Stimulated activated CD4-positive, alpha-beta T cell treated with anti-CD3 and anti-CD28 coated beads, TNF-alpha, amount 100 ng/mL, for 48 hours (primary cell): ENCODE measurements around the gene MBD2.
"Not testable (repeated sequence)": the region's sequence is repeated elsewhere in the genome, so short reads cannot be mapped to it uniquely, and the experiment has no call there.

Experiments used
- DNase-seq, 3 donors: peaks; one replicate each; pipeline ENCODE4 v3.0.0-alpha.2; 2020; ENCODE audit warnings: low read depth in 3 of 3

MBD2 gene

DNA sequence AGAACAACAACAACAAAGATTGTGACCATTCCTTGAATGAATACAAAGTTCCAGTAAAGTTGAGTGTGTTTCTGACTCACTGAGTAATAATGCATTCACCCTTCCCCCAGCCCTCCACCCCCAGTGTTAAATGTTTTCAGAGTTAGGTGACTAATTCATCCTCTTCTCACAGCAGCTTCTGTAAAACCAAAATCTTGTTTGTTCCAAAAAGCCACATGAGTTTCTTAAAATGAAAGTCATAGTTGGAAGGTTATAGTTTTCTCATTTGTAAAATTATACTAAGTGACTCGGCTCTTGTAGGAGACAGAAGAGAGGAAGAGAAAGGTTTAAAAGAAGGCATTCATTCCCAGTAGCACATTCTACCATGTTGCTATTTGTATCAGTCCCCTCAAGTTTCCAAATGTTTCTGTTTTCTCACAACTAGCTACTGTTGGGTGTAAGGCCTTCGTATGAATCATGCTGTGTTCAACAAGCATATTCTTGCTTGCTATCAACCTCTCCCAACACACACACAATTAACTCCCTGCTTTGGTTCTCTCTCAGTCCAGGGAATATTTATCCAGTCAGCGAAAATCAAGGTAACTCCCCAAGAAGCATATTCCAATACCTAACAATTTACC, 75.3 kb downstream of the MBD2 start:
- peak; percentile 50 to 58 (median 57) for DNase-seq

- DNase-seq = no peak
Measured at GRCh38 chr18:54148678-54149077, 75.8 kb downstream of the MBD2 start.

GRCh38 chr18:54148151-54148550, 76.3 kb downstream of the MBD2 start:
- no peak for DNase-seq

GRCh38 chr18:54147439-54147838, 77.0 kb downstream of the MBD2 start:
- DNase-seq = peak in 1 of 3 donors; percentile 18

- DNase-seq = no peak
Measured at GRCh38 chr18:54141041-54141608, 83.3 kb downstream of the MBD2 start.

DNA sequence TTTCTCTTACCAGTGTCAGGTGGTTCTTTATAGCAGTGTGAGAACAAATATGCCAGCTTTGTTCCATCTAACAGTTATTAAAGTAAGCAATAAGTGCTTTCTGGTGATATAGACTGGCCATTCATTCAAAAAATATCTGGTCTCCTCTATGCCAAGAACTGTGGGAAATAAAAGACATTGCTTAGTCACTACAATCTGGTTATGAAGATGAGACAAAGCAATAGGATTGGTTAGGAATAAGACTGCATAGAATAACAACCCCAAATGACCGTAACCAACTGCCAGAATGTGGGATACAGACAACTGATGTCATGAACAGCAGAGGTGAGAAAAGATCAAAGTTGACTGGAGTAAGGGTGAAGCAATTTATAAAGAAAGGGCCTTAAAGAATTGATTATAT, 83.8 kb downstream of the MBD2 start:
- DNase-seq = no peak

GRCh38 chr18:54135216-54135615, 89.3 kb downstream of the MBD2 start:
- DNase-seq = no peak

- DNase-seq = no peak
Measured at GRCh38 chr18:54134053-54134452, 90.4 kb downstream of the MBD2 start.

DNA sequence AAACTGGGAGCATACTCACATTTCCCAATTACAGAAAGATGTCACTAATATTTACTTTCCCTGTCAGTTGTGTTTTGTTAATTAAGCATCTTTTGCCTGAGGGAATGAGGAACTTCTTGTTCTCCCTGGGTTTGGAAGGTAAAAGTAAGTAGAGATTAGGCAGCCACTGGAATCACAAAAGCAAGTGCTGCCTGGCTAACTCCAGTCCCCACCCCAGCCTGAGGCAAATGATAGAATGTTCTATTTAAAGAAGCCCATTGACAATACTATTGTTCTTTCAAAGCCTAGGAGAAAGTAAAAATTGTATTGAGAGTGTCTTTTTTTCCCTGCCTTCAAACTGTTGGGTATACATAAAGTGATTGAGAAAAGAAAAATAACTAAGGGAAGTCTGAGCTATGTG, 93.8 kb downstream of the MBD2 start:
- DNase-seq = no peak

- no peak for DNase-seq
Measured at GRCh38 chr18:54130177-54130576, 94.3 kb downstream of the MBD2 start.

GRCh38 chr18:54129448-54130067, 94.9 kb downstream of the MBD2 start:
- DNase-seq = no peak

GRCh38 chr18:54127759-54128378, 96.6 kb downstream of the MBD2 start:
- no peak for DNase-seq

DNA sequence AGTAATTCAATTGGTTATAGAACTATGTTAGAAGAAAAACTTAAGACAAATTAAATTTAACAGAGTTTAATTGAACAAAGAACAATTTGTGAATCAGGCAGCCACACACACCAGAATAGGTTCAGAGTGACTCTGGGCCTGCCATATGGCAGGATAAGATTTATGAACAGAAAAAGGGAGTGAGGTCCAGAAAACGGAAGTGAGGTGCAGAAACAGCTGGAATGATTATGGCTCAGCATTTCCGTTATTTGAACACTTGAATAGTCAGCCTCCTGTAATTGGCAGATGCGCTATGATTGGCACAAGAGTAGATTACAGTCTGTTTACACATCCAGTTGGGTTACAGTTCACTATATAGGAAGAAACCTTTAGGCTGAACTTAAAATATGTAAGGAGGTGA, 99.0 kb downstream of the MBD2 start:
- no peak for DNase-seq

- DNase-seq = not testable (repeated sequence)
Measured at GRCh38 chr18:54123720-54124440, 100.6 kb downstream of the MBD2 start.

DNA sequence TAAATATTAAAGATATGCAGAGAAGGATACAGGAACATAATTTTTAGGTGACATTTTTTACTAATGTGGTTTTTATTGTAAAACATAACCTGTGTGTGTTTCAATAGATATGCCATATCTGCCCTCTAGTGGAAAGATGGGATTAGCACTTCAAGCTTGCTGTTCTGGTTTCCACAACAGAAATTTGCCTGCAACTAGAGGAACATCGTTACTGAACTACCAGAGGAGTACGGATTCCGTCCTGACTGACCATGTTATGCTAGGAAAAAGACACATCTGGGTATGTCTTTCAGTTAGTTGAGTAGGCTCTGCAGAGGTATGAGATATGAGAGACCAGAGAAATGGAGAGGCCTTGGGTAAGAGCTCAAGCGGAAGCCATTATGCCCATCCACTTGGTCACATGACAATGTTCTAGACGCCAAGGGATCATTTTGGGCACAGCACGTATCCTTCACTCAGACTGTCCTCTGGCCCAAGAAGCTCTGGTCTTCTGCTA, 104.9 kb downstream of the MBD2 start:
- DNase-seq = peak in 1 of 3 donors; percentile 5

GRCh38 chr18:54117853-54118773, 106.4 kb downstream of the MBD2 start:
- no peak for DNase-seq

DNA sequence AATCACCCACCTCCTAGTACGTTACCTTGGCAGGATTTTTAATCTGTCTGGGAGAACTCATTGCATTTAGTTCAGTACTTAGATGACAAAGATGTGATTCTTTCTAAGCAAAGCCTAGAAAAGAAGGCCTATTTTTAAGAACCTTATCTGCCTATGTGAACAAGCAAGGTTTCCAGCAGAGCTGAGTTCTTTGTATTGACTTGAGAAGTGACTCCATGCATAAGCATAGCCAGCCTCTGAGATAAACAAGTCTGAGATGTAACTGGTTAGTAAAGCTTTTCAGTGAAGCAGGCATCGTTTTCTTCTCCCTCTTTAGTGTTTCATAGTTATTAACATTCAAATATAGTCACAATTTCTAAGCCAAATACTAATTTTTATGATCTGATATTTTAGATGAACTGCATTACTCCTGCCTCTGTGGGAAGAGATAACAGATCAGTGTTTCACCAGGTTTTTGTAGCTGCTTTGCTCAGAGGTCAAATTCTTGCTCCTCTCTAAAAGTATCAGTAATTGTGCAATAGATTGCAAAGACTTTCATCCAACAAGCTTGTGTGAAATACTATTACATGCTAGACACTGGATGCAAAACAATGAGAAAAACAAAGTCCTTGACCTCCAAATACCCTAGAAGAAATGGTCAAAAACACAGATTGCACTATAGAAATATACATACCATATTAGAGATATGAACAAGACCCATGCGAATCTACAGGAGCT, 107.8 kb downstream of the MBD2 start:
- no peak for DNase-seq

GRCh38 chr18:54112356-54112755, 112.1 kb downstream of the MBD2 start:
- no peak for DNase-seq

DNA sequence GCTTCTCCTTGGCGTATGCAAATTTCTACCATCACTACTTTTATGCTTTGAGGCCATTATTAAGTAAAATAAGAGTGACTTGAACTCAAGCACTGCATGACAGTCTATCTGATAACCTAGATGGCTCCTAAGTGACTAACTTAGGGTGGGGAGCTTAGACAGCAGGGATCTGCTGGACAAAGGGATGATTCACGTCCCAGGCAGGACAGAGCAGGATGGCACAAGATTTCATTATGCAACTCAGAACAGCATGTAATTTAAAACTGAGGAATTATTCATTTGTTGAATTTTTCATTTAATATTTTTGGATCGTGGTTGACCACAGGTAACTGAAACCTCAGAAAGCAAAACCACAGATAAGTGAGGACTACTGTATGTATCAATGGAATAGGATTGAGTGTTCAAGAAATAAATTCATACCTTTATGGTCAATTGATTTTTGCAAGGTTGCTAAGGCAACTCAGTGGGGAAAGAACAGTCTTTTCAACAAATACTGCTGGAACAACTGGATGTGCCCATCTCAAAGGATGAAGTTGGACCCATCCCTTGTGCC, 115.3 kb downstream of the MBD2 start:
- DNase-seq = no peak

GRCh38 chr18:54102123-54102522, 122.3 kb downstream of the MBD2 start:
- DNase-seq = no peak
